Central memory CD4-positive, alpha-beta T cell (primary cell): ENCODE measurements around the gene SMAD6.

Experiments
- DNase-seq: peaks from one replicate; pipeline ENCODE4 v3.0.0; 2022

The SMAD6 gene

DNA sequence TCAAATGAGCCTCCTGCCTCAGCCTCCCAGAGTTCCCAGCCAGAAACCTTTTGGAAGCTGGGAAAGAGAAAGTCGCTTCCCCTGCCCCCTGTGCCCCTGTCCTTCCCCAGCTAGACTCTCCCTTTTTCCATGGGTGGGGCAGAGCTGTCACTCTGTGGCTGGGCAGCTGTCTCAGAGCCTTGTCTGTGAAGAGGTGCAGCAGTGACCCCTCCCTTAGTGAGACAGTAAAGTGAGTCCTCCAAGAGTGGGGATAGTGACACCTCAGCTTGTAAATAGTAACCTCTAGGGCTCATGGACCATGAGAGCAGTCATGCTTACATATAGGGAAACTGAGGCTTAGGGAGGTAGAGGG, 76.3 kb downstream of the SMAD6 start:
- no peak for DNase-seq

DNA sequence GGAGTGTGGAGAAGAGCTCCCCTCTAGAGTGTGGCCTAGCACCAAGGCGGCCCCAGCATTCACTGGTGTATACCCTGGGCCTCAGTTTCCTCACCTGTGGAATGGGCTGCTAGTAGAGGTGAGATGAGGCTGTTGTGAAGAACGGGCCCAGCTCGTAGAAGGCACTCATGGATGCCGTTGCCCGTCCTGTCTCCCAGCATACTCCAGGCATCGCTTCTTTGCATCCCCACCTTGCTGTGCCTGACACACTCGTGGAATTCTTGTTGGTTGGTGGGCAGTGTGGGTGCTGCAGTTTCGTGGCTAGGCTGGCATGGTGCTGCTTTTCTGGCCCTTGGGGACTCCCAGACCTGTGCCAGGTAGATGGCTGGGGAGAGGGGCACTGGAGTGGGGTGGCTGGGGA, 76.7 kb downstream of the SMAD6 start:
- DNase-seq: no peak

DNA sequence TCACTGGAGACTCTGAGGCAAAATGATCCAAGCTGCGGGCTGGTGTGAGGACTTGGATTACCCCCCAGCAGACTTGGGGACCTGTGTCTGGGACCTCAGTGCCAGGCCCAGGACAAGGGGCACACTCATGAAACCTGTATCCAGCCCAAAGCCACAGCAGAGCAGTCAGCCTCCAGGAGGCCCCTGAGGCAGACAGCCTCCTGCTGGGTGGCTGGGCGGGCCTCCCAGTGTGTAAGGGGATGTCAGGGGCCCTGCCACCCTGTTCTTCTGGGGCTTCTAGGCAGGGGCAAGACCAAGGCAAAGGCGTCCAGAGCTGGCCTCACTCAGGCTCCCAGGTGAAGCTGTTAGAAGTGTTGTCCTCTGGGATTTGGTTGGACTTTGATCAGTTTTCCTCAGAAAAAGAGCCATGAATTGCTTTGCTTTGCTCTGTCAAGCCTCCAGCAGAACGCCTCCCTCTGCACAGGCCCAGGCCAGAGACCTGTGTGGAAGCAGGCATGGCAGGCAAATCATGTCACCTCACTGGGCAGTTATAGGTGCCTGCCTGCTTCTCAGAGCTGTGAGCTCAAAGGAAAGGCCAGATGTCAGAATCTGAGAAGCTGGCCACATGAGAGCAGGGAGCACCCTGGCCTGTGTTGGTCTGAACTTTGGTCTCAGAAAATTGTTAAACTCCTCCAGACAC, 77.4 kb downstream of the SMAD6 start:
- no peak for DNase-seq

DNA sequence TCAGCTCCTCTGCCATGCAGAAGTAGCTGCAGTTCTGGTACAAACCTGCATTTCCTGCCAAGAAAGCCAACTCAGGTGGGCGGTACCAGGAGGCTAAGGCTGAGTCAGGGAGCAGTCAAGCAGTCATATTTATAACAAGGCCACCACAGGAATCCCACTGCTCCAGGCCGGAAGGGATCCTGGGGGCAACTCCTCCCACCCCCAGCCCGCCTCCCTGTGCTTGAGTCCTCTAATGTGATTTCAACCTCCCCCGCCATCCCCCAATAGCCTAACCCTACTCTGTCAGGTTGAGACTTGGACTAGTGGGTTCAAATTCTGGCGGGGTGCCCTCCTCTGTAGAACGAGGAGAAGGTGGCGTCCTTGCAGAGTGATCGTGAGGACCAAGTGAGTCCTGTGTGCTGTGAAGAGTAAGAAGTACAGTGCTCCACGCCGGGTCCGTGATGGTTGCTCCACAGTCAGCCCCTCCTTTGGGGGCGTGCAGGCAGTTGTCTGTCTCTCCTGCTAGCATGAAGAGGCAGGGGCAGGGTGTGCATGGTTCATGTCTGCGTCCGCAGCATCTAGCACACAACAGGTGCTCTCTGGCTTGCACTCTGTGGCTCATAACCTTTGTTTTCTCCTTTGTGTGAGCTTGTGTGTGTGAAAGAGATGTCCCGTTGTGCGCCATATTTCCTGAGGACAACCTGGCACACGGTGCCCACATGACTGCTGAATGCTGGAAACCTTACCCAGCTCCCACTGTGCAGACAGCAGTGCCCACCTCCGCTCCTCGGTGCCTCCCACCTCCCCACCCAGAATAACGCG, 78.3 kb downstream of the SMAD6 start:
- DNase-seq: no peak

DNA sequence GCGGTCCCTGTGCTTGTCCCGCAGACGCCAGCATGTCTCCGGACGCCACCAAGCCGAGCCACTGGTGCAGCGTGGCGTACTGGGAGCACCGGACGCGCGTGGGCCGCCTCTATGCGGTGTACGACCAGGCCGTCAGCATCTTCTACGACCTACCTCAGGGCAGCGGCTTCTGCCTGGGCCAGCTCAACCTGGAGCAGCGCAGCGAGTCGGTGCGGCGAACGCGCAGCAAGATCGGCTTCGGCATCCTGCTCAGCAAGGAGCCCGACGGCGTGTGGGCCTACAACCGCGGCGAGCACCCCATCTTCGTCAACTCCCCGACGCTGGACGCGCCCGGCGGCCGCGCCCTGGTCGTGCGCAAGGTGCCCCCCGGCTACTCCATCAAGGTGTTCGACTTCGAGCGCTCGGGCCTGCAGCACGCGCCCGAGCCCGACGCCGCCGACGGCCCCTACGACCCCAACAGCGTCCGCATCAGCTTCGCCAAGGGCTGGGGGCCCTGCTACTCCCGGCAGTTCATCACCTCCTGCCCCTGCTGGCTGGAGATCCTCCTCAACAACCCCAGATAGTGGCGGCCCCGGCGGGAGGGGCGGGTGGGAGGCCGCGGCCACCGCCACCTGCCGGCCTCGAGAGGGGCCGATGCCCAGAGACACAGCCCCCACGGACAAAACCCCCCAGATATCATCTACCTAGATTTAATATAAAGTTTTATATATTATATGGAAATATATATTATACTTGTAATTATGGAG, 79.1 kb downstream of the SMAD6 start:
- no peak for DNase-seq

DNA sequence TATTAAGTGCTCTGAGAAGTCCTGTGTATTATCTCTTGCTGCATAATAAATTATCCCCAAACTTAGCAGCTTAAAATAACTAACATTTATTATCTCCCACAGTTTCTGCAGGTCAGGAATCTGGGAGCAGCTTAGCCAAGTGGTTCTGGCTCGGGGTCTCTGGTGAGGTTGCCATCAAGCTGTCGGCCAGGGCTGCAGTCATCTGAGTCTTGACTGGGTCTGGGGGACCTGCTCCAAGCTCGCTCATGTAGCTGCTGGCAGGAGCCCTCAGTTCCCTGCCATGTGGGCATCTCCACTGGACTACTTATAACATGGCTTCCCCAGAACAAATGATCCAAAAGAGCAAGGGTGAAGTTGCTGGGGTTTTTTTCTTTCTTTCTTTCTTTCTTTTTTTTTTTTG, 80.7 kb downstream of the SMAD6 start:
- DNase-seq: no peak

DNA sequence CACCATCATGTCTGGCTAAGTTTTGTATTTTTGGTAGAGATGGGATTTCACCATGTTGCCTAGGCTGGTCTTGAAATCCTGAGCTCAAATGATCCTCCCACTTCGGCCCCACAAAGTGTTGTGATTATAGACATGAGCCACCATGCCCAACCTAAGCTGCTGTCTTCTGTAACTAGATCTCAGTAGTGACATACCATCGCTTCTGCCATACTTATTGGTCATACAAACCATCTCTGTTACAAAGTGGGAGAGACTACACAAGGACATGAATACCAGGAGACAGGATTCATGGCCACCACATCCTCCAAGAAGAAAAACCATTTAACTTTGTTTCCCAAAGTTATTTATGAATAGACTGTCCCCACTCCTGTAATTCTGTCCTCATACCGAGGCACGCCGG, 81.3 kb downstream of the SMAD6 start:
- no peak for DNase-seq

DNA sequence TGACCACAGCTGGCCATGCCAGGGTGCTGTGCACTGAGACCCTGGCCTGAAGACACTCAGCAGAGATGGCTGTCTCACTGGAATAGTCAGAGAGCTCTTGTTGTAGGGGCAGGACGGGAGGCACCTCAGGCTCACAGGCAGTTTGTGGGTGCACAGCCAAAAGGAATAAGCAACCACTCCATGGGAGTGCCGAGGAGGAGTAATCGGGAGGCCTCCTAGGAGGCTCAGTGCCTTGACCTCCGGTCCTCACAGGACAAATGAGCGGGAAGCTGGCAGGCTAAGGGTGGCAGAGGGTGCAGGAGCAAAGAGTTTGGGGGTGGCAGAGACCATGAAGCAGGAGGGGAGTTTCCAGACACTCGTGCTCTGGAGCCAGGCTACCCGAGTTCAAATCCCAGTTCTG, 81.7 kb downstream of the SMAD6 start:
- no peak for DNase-seq

DNA sequence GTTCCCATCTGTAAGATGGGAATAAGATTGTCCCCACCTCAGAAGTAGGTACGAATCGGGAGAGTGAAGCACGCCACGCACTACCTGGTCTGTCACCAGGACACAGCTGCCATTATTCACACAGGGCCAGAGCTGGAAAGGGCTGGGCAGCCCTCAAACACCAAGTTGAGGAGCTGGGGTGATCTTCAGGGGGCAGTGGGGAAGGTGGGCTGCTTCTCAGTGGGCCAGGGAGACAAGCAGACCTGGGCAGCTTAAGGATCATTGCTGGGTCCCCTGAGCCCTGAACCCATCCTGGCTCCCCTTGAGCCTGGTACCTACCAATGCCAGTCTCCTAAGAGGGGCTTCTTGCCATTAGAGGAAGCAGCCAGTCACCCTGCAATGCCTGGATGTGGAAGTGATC, 82.1 kb downstream of the SMAD6 start:
- DNase-seq: no peak

DNA sequence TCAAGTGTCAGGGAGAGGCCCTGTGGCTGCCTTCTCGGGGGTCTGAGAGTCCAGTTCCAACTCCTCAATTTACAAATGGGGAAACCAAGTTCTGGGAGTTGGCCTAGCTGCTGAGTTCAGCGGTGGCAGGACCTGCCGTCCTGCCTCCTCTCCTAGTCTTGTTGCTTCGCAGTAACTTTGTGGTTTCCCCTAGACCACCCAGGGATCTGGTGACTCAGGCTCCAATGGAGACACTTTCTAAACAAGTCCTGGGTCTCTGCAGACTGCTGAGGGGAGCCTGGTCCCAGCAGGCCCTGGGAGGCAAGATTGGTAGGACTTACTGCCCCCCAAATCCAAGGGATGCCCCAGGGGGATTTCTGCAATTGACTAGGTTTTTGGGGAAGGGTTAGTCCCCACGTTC, 83.6 kb downstream of the SMAD6 start:
- no peak for DNase-seq

DNA sequence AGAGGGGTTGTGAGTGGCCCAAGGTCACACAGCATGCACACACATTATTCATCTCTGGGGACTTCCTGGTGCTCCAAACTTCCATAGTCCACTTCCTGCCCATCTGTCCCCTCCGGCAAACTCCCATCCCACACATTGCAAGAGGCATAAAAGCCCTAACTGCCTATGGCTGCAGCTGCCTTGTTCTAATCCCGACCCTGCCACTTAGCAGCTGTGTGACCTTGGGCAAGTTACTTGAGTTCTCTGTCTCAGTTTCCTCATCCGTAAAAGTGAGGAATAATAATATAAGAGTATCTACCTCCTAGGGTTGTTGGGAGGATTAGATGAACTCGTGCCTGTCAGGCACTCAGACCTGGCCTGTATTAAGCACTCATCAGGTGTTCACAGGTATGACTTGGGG, 84.2 kb downstream of the SMAD6 start:
- DNase-seq: no peak

DNA sequence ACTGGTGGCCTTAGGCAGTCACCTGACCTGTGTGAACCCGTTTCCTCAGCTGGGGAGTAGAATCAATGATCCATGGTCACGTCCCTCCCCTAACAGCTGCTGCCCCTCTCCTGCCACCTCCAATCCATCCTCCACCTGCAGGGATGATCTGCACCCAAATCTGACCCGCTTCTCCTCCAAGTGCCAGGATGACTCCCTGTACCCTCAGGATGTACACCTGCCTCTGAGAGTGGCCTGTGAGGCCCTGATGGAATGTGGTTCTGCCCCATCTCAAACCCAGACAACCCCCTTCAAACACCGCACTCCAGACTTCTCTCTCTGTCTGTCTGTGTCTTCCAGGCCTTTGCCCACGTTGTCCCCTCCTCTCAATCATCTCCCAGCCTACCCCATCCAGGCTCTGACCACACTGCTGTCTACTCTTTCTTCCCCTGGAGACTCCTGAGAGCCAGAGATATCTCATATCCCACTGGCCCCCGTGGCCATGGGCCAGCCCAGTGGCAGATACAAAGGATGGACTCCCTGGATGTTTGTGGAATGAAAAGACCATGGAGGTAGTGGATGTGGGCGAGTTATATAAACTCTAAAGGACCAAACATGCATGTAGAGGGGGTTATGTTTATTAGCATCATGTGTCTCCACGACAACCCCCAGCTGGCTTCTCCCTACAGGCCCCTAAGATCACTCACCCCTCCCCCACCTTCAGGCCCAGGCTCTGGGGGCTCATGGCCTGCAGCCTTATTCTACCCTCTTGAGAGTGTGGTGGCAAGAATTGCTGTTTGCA, 84.9 kb downstream of the SMAD6 start:
- DNase-seq: no peak

DNA sequence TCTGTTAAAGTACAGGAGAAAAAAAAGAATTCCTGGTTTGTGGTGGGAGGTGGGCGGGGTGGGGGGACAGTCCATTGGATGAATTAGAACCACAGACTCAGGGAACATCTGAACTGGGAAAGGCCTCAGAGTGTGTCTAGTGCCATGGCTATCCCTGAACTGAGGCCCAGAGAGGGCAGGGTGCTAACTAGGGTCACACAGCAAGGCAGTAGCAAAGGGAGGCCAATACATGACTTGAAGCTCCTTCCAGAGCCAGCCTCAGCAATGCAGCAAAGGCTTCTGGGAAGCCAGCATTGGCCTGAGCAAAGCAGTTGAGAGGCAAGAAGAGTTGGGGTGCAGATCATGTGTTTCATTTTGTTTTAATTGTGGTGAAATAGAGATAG, 85.4 kb downstream of the SMAD6 start:
- DNase-seq: no peak

DNA sequence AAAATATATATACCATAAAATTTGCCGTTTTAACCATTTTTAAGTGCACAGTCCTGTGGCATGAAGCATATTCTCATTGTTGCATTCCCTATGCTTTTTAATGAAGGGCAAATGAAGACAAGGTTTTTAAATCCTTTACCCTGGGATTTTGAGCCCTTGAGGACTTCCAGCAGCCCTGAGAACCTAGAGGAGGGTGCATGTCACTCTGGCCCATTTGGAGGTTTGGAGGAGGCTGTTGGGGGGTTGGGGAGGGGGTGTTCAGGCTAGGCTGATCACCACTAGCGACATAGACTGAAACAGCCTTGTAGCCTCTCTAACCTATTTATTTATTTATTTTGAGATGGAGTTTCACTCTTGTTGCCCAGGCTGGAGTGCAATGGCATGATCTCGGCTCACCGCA, 86.0 kb downstream of the SMAD6 start:
- DNase-seq: no peak

DNA sequence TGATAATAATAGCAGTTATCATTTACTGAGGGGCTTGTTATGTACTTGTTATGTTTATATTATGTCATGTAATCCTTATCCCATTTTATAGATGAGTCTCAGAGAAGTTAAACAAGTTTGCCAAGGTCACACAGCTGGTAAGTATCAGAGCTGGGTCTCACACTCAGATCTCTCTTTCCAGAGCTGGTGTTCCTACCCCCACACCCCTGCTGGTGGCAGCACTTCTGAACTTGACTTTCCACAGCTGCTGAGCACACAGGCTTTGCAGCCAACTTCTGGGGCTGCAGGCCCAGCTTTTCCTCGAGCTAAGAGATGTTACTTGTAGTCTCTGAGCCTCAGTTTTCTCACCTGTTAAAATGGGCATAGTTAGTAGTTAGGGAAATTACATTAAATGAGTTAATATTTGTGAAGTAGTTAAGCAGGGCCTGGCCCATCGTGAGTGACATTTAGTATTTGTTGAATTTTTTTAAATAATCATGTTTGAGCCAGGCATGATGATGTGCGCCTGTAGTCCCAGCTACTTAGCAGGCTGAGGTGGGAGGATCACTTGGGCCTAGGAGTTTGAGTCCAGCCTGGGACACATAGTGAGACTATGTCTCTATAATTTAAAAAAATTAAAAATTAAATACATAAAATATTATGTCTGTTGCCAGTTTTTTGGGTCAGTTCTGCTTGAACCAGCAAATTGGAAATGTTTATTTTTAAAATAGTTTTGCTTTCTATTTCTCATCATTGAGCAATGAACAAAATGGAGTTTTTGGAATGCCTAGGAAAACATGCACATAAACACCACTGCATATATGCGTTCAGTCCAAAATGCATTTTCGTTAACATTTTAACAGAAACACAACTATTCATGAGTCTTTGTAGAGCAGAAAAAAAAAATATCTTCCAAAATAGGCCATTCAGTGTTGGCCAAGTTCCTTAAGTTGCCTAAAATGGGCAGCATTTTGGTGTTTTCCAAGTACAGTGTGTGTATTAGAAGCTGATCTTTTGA, 87.3 kb downstream of the SMAD6 start:
- DNase-seq: no peak

DNA sequence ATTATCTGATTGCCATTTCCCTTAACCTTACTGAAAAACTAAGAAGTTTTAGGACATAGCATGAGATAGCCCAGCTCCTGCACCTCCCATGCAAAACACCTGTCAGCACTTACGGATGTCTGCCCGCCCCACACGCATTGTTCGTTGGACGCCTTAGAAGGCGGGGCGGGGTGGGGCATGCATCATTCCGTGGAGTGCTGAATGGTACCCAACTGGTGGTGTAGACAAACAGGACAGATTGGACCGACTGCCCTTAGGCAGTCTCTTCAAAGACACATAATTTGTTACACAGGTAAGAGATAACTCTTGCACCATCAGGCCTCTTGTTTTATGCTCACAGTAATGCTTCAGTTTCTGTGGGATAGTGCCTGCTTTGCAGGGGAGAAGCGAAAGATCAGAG, 93.8 kb downstream of the SMAD6 start:
- no peak for DNase-seq

DNA sequence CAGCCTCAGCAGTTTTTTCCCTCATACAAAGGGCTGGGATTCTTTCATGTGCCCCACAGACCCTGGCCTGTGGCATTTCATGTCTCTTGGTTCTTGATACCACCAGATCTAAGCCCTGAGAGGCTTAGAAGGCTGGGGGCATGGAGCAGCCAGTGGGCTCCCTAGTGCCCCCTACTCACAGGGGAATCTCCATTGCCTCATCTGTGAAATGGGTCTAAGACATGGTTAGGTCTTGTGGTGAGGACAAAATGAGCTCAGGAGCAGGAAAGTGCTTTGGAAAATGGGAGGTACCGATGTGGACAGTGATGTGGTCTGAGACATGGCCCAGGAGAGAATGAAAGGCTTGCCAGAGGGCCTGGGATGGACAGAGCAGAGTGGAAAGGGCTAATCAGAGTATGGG, 94.3 kb downstream of the SMAD6 start:
- DNase-seq: no peak

DNA sequence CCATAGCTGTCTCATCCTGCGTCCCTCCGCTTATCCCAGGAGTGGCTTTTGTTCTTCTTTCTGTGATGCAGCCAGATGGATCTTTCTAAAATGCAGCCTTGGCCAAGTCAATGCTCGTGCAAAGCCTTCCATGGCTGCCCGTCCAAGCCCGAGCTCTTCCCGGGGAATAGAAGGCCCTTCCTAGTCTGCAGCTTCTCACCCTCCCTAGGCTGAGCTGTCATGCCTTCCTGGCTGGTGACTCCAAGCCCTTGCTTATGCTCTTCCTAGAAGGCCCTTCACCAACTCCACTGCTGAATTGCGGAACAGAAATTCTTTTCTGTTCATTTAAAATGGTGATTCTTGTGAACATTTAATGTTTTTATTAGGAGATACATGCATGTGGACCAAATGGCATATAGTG, 95.9 kb downstream of the SMAD6 start:
- DNase-seq: no peak

DNA sequence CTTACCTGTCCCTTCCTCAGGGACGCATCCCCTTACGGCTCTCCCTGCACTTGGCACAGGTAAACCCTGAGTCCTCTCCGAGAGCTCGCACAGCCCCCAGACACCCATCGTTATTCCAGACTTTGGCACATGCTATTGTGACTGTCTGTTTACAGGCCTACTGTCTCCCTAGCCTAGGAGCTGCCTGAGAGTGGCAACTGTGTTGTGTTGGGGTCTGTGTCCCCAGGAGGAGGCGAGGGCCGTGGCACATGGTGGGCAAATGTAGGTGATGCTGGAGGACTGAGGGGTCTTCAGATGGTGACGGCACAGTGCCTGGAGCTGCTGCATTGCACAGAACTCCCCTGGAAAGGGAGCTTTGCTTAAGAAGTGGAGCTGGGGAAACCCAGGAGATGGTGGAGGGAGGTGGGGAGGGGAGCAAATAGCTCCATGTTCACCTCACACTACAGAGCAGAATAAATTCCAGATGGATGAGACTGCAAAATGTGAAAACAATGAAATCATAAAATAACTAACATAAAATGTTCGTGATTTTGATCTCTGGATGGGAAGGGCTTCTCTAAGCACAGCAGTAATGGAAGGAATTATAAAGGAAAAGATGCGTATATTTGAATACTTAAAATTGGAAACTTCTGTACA, 96.5 kb downstream of the SMAD6 start:
- no peak for DNase-seq

DNA sequence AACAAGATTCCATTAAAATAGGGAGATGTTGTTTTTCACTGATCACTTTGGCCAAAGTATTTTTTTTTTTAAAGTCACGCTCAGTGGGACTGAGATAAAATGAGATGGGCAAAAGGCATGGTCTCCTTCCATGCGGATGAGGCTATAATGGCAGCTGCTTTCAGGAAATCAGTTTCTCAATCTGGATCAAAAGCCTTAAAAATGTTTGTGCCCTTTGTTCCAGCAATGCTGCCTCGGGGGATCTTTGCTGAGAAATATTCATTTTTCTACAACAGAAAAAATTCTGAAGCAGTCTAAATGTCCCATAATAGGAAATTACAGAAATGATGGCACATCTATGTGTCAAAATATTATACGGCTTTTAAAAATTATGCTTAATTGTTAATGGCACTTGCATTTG, 97.2 kb downstream of the SMAD6 start:
- no peak for DNase-seq

DNA sequence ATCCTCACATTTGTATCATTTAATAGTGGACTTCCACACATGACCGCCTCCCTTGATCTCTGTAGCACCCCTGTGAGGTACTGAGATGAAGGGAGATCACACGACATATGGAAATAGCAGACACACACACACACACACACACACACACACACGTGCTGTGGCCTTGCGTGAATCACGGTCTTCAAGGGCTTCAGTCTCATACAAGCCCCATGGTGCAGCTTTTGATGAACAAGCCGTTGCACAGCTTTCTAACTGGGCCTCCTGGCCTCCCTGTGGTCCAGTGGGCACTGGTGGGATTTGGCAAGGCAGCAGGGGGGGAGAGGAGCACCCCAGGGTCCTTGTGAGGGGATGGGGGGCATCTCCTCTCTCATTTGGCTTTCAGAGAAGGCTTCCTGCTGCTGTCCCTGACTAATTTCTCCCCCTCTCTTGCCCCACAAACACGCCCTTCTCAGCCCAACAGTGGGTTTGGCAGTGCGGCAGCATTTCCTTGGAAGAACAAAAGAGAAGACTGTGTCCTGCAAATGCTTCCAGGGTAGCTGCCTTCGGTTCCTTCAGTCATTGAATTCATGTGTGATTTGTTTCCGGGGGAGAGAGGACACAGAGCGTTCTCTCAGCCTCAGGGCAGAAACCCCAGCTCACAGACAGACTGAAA, 98.7 kb downstream of the SMAD6 start:
- DNase-seq: no peak
